Uterus (tissue), 4 donors: ENCODE results near the gene RNF141. TPM values are rescaled to one million over a fixed set of nuclear protein-coding genes. Genes with fewer than 3 reads are reported as not detected.

Source experiments
- DNase-seq, 2 donors: peaks; one replicate each; pipeline ENCODE4 v3.0.0-alpha.2; 2019 to 2020
- H3K27ac ChIP-seq, 2 donors: fragments of 200-600 bp; sonication (generic); 1 replicate in 1 of 2; 2 replicates in 1 of 2; pipeline ENCODE4 v1.5.1; 2016 to 2018
- H3K27me3 ChIP-seq, 2 donors: fragments of 200-600 bp; sonication (generic); one replicate each; pipeline ENCODE4 v1.5.1; 2018 to 2019; ENCODE audit warnings: control low read depth in 1 of 2
- H3K36me3 ChIP-seq, 2 donors: fragments of 200-600 bp; sonication (generic); one replicate each; pipeline ENCODE4 v1.5.1; 2019; ENCODE audit warnings: control low read depth in 1 of 2
- H3K4me1 ChIP-seq, 2 donors: fragments of 200-600 bp; sonication (generic); one replicate each; pipeline ENCODE4 v1.5.1; 2018 to 2019; ENCODE audit warnings: control low read depth in 1 of 2
- H3K4me3 ChIP-seq, 2 donors: fragments of 200-600 bp; sonication (generic); 1 replicate in 1 of 2; 2 replicates in 1 of 2; pipeline ENCODE4 v1.5.1; 2018 to 2019; ENCODE audit warnings: mild to moderate bottlenecking in 1 of 2
- H3K9me3 ChIP-seq, 2 donors: fragments of 200-600 bp; sonication (generic); one replicate each; pipeline ENCODE4 v1.5.1; 2019; ENCODE audit warnings: control low read depth in 1 of 2
- POLR2A ChIP-seq, 2 donors: fragments of 450-650 bp; IDR thresholded peaks; one replicate each; pipeline ENCODE4 v1.6.1; 2016; ENCODE audit warnings: antibody characterized with exemption in 2 of 2, mild to moderate bottlenecking in 1 of 2, moderate library complexity in 1 of 2
- intact Hi-C: fragments of 100-400 bp; cut with DNase I; formaldehyde crosslinking; loops from one replicate; pipeline ENCODE4 v1.15.1; 2023; ENCODE audit warnings: low total_unique reads
- total RNA-seq, 4 donors: library from RNA; depleted of rRNA in 3 of 4; stranded (reverse); fragments of >200 nt in 3 of 4; gene quantifications; one replicate each; pipeline versions ENCODE4 v1.1.0 to v1.2.4, GENCODE V29; 2014 to 2023
- TF ChIP-seq, protein P1 (sequence below), 4 experiments: fragments of 200-600 bp in 2 of 4; fragments of 450-650 bp in 2 of 4; sonication (generic) in 2 of 4; IDR thresholded peaks; one replicate each; pipeline ENCODE4 v1.5.1; 2016 to 2019; ENCODE audit warnings: antibody characterized with exemption in 4 of 4, mild to moderate bottlenecking in 2 of 4, moderate library complexity in 1 of 4
- donor health status: DM: yes; HTN: yes; CAD: no.

The RNF141 gene
- total RNA-seq, 4 donors from 2014 or later, result 19.7 to 49.7 (median 25.2) TPM

DNA sequence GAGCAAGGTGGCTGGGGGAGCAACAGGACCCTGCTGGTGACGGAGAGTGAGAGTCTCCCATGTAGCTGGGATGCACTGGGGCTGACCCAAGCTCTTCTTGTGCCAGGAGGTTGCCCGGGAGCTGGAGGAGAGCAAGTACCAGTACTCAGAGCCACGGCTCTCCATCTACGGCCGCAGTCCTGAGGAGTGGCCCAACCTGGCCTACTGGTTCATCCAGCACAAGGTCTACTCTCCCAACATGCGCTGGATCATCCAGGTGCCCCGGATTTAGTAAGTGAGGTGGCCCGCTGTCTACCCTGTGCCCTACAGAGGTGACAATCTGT, 45.6 kb downstream of the RNF141 start:
- H3K9me3 ChIP-seq, result no peaks in the 10 kb centered on the region
- no peak overlapping the region for H3K27ac ChIP-seq
- intact Hi-C loops, result no loop called here
- no peaks in the 10 kb centered on the region for H3K36me3 ChIP-seq
- H3K4me3 ChIP-seq, result no peak overlapping the region
- DNase-seq, result no peak
- H3K4me1 ChIP-seq, result peaks cover 0 to 5% of the 10 kb centered on the region in 2 donors
- no peaks in the 10 kb centered on the region for H3K27me3 ChIP-seq
- TF ChIP-seq, protein P1, sequence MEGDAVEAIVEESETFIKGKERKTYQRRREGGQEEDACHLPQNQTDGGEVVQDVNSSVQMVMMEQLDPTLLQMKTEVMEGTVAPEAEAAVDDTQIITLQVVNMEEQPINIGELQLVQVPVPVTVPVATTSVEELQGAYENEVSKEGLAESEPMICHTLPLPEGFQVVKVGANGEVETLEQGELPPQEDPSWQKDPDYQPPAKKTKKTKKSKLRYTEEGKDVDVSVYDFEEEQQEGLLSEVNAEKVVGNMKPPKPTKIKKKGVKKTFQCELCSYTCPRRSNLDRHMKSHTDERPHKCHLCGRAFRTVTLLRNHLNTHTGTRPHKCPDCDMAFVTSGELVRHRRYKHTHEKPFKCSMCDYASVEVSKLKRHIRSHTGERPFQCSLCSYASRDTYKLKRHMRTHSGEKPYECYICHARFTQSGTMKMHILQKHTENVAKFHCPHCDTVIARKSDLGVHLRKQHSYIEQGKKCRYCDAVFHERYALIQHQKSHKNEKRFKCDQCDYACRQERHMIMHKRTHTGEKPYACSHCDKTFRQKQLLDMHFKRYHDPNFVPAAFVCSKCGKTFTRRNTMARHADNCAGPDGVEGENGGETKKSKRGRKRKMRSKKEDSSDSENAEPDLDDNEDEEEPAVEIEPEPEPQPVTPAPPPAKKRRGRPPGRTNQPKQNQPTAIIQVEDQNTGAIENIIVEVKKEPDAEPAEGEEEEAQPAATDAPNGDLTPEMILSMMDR (IDR thresholded peaks at IDR 0.05), result no peak
- TF ChIP-seq POLR2A (IDR thresholded peaks at IDR 0.05), result no peak

DNA sequence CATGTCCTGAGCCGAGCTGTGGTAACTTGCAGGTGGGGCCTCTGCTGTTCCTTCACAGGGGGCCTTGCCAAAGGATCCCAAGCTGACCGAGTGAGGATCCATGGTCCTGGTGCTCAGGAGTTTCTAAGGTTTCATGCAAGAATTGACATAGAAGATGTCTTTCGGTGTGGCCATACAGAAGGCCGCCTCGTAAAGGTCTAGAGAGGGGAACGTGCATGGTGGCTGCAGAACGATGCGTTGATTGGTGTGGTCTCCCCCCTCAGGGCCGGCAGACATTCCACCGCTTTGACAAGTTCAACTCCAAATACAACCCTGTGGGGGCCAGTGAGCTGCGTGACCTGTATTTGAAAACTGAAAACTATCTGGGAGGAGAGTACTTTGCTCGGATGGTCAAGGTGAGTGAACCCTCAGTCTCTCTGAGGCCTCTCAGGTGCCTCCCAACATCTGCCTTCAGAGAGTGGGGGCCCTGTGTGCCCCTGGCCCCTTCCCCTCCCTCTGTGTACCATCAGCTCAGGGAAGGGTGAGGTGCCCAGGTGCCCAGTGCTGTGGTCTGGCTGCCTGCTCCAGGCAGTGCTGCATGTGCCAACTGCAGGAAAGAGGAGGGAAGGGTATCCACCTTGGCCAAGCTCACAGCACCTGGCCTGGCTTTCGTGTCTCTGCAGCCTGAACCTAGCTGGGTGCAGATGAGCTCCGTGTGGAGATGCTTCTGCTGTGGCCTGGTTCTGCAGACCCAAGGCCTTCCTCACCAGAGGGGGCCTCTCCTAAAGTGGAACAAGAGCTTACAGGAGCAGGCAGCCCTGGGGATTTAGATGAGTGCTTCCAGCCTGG, 46.1 kb downstream of the RNF141 start:
- Histone ChIP-seq H3K27ac (no peak overlapping the region), H3K9me3 (no peaks in the 10 kb centered on the region), H3K4me1 (peaks cover 0 to 5% of the 10 kb centered on the region in 2 donors), H3K27me3 (no peaks in the 10 kb centered on the region), H3K4me3 (no peak overlapping the region), H3K36me3 (no peaks in the 10 kb centered on the region)
- TF ChIP-seq, protein P1 (IDR thresholded peaks at IDR 0.05), result no peak
- no peak for TF ChIP-seq POLR2A (IDR thresholded peaks at IDR 0.05)
- intact Hi-C loops, result no loop called here
- no peak for DNase-seq

DNA sequence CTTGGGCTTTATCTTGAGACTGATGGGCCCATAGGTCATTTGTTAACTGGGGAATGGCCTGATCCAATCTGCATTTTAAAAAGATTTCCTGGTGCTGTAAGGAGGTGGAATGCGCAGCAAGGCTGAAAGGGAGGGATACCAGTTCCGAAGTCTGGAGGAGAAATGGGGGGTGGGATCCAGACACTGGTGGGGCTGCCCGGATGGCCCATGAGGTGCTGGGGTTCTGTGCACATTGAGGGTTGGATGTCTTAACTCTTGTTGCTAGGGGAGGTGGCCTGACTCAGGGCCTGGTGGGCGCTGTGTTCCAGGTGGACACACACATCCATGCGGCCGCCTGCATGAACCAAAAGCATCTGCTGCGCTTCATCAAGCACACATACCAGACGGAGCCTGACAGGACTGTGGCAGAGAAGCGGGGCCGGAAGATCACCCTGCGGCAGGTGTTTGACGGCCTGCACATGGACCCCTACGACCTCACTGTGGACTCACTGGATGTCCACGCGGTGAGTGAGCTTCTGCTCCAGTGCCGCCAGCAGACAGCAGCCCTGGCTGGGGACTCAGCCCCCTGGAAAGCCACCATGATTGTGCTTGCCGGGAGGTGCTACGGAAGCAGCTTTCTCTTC, 47.8 kb downstream of the RNF141 start:
- H3K4me1 ChIP-seq, result peaks cover 0 to 5% of the 10 kb centered on the region in 2 donors
- H3K4me3 ChIP-seq, result no peak overlapping the region
- H3K27ac ChIP-seq, result no peak overlapping the region
- DNase-seq, result no peak
- no peaks in the 10 kb centered on the region for H3K36me3 ChIP-seq
- no peaks in the 10 kb centered on the region for H3K9me3 ChIP-seq
- H3K27me3 ChIP-seq, result no peaks in the 10 kb centered on the region
- TF ChIP-seq, protein P1 (IDR thresholded peaks at IDR 0.05), result no peak
- TF ChIP-seq POLR2A (IDR thresholded peaks at IDR 0.05), result no peak
- intact Hi-C loops, result no loop called here

DNA sequence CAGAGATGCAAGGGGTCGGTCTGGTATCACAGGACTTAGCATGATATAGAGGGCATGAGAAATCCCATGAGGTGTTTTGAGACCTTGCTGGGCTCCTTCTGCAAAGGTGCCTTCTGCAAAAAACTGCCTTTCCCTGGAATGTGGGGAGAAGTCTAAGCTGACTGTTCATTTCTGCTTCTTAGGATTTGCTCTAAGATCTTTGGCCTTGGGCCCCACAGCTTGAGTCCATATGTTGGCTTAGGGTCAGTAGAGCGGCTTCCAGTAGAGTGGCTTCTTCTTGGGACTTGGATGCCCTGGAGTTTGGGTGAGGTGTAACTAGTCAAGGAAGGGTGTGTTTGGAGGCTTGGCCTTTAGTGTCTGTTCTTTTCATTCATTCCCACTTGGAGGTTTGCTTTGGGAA, 48.9 kb downstream of the RNF141 start:
- Histone ChIP-seq H3K36me3 (no peaks in the 10 kb centered on the region), H3K27me3 (no peaks in the 10 kb centered on the region), H3K4me3 (no peak overlapping the region), H3K4me1 (peaks cover 0 to 5% of the 10 kb centered on the region in 2 donors), H3K9me3 (no peaks in the 10 kb centered on the region), H3K27ac (no peak overlapping the region)
- no peak for TF ChIP-seq POLR2A (IDR thresholded peaks at IDR 0.05)
- TF ChIP-seq, protein P1 (IDR thresholded peaks at IDR 0.05), result no peak
- intact Hi-C loops, result no loop called here
- DNase-seq, result no peak
